Fibroblast of villous mesenchyme (primary cell): ENCODE data around the gene AGBL3. TPM values are rescaled to one million over a fixed set of nuclear protein-coding genes. Genes with fewer than 3 reads are reported as not detected.
"Not testable (repeated sequence)": the region's sequence is repeated elsewhere in the genome, so short reads cannot be mapped to it uniquely, and the experiment has no call there.

Experiments used
- DNase-seq: peaks from one replicate; pipeline ENCODE4 v3.0.0-alpha.2; 2010; ENCODE audit warnings: low read depth
- H3K4me3 ChIP-seq: 2 replicates; pipeline ENCODE4 v1.5.1; 2011; ENCODE audit warnings: low read depth, mild to moderate bottlenecking, low read length
- total RNA-seq: library from RNA; depleted of rRNA; stranded (reverse); fragments of >200 nt; gene quantifications from 2 replicates; pipeline ENCODE4 v1.2.3, GENCODE V29; 2012
- TF ChIP-seq, protein P1 (sequence below): IDR thresholded peaks from 2 replicates; pipeline ENCODE4 v1.5.1; 2012; ENCODE audit warnings: low read depth, mild to moderate bottlenecking, low read length; ENCODE audit not compliant: insufficient read depth

The AGBL3 gene
- total RNA-seq, 1 donor = 1.3 TPM

DNA sequence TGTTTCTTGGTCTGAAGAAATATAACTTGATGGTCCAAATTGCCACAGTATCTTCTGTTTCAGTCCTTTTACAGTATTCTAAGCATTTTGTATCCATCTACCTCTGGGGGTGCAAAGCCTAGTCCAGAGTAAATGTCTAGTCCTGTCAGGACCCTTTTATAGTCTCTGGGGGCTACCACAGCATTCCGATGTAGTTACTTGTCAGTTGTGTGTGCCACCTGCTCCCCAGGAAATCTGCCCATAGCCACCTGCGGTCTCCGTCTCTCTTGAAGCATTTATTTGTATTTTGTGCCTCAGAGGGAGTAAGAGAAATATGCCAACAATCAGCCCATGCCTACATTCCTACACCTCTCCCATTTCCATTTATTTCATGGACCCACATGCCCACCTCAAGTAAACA, 12.8 kb downstream of the AGBL3 start:
- no peak for DNase-seq
- no peak overlapping the region for H3K4me3 ChIP-seq
- TF ChIP-seq, protein P1, sequence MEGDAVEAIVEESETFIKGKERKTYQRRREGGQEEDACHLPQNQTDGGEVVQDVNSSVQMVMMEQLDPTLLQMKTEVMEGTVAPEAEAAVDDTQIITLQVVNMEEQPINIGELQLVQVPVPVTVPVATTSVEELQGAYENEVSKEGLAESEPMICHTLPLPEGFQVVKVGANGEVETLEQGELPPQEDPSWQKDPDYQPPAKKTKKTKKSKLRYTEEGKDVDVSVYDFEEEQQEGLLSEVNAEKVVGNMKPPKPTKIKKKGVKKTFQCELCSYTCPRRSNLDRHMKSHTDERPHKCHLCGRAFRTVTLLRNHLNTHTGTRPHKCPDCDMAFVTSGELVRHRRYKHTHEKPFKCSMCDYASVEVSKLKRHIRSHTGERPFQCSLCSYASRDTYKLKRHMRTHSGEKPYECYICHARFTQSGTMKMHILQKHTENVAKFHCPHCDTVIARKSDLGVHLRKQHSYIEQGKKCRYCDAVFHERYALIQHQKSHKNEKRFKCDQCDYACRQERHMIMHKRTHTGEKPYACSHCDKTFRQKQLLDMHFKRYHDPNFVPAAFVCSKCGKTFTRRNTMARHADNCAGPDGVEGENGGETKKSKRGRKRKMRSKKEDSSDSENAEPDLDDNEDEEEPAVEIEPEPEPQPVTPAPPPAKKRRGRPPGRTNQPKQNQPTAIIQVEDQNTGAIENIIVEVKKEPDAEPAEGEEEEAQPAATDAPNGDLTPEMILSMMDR = no peak

DNA sequence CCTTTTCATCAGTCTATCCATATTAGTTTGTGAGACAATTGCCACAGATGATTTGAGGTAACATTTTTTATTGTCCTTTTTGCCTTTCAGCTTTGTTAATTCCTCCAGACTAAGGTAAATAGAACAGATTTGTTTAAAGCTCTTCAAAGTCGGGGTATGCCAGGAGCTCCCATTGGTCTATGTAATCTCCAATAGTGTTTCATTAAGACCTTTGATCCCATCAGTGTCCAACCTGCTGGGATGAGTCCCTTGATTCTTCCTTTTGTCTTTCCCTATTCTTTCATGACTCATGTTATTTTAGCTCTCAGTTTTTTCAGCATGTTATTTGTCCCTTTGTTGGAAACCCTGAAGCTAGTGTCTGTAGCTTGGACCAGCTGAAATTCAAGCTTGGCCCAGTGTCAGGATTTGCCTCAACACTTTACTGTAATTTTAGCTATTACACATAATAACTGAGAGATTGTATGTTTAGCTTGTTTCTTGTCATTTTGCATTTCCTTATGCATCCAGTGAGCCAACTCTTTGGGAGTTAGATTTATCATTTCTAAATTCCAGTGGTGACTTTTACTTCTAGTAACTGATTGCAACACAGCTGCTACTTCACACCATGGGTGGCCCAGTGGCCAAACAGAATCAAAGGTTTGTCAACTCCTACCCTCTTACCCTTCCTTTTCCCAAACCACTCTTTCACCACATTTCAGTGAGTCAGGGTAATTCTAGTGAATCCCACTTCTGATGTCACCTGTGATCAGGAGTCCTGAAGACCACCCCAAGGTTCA, 15.3 kb downstream of the AGBL3 start:
- DNase-seq = peak; percentile 39
- TF ChIP-seq, protein P1 = no peak
- H3K4me3 ChIP-seq = no peak overlapping the region

DNA sequence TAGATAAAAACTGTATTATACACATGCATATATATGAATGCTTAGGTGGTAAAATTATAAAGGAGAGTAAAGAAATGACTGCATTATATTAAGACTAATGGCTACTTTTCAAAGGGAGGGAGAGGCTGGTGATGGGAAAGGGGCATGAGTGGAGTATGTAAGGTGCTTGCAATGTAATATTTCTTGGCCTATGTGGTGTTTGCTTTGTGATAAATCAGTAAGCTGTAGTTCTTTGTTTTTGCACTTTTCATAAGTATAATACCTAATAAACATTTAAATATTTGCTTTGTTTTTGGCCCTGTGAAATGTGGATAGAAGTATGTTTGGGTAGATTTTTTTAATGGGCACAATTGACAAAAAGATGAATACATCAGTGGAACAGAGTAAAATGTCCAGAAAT, 25.9 kb downstream of the AGBL3 start:
- TF ChIP-seq, protein P1 = no peak

DNA sequence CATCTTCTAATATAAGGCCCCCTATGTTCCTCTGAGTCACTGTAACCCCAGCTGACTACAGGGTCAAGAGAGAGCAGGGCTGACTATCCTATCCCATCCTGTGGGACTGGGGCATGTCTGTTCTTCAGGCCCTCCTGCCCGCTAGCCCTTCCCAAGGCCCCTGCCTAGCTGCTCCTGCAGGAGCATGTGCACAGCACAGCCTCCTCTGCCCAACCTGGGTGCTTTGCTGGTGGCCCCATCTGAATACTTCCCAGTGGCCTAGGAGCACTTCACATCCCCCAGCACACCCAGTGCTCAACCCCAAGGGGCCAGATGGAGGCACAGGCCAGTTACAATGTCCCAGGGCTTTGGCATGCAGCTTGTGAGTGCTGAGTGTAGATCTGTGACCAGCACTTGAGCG, 37.3 kb downstream of the AGBL3 start:
- H3K4me3 ChIP-seq = no peak overlapping the region
- TF ChIP-seq, protein P1 = no peak
- DNase-seq = no peak

More for the DNA sequence above, 25.9 kb downstream of the AGBL3 start:
- H3K4me3 ChIP-seq = no peak overlapping the region
- no peak for DNase-seq

DNA sequence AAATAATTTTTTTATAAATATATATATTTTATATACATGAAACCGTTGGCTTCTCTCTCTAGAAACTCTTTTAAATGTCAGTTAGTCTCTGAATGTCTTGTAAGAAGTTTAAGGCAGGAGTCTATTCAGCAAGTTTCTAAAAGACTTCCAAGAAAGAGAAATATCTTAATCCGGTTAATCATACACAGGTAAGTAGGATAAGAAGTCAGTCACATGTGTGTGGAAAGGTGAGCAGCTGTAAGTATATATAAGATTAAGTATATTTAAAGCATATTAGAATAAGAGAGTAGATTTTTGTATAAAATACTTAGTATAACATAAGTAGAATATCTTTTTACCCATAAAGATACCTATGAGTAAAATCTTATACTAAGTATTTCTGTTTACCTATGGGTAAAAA, 48.9 kb downstream of the AGBL3 start:
- H3K4me3 ChIP-seq = no peak overlapping the region
- TF ChIP-seq, protein P1 = no peak
- no peak for DNase-seq

DNA sequence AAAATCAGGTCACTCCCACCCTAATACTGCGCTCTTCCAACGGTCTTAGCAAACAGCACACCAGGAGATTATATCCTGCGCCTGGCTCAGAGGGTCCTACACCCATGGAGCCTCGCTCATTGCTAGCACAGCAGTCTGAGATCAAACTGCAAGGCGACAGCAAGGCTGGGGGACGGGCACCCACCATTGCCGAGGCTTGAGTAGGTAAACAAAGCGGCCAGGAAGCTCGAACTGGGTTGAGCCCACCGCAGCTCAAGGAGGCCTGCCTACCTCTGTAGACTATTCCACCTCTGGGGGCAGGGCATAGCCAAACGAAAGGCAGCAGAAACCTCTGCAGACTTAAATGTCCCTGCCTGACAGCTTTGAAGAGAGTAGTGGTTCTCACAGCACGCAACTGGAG, 80.7 kb downstream of the AGBL3 start:
- DNase-seq, H3K4me3 ChIP-seq: not testable (repeated sequence)

DNA sequence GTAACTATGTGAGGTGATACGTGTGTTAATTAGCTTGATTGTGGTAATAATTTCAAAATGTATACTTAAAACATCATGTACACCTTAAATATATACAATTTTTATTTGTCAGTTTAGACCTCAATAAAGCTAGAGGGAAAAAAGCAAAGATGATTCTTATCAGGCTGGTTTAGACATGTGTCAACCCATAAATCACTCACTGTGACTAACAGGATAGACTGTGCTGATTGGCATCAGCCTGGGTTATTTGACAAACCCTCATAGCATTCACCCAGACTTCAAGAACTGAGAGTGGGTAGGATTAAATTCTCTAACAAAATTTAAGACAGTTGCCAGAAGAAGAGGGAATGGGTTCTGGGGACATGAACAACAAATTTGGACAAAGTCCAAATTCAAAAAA, 87.8 kb downstream of the AGBL3 start:
- TF ChIP-seq, protein P1 = no peak
- DNase-seq = no peak
- no peak overlapping the region for H3K4me3 ChIP-seq
